Esophagus muscularis mucosa (tissue), 4 donors: Measurements from ENCODE around the gene SLC38A10. TPM values are rescaled to one million over a fixed set of nuclear protein-coding genes. Genes with fewer than 3 reads are reported as not detected.

Experiments used
- DNase-seq: peaks from one replicate; pipeline ENCODE4 v3.0.0-alpha.2; 2017; ENCODE audit errors: extremely low spot score
- H3K27ac ChIP-seq, 4 donors: fragments of 200-600 bp; sonication (generic); replicated peaks in 1 of 4; 1 replicate in 3 of 4; 2 replicates in 1 of 4; pipeline ENCODE4 v1.5.1; 2016 to 2019; ENCODE audit warnings: mild to moderate bottlenecking in 1 of 4
- H3K27me3 ChIP-seq, 4 donors: fragments of 200-600 bp; sonication (generic); one replicate each; pipeline versions ENCODE4 v1.5.1 to v1.6.0; 2016 to 2019
- H3K36me3 ChIP-seq, 4 donors: fragments of 200-600 bp; sonication (generic); one replicate each; pipeline ENCODE4 v1.5.1; 2016 to 2019
- H3K4me1 ChIP-seq, 4 donors: fragments of 200-600 bp; sonication (generic); one replicate each; pipeline ENCODE4 v1.5.1; 2016 to 2019
- H3K4me3 ChIP-seq, 4 donors: fragments of 200-600 bp; sonication (generic); 1 replicate in 2 of 4; 2 replicates in 2 of 4; pipeline ENCODE4 v1.5.1; 2016 to 2019; ENCODE audit warnings: mild to moderate bottlenecking in 4 of 4, moderate library complexity in 1 of 4
- H3K9me3 ChIP-seq, 4 donors: fragments of 200-600 bp; sonication (generic); 1 replicate in 3 of 4; 2 replicates in 1 of 4; pipeline ENCODE4 v1.5.1; 2016 to 2019
- EP300 ChIP-seq: sonication (generic); formaldehyde crosslinking; IDR thresholded peaks from one replicate; pipeline ENCODE4 v1.6.1; 2017; ENCODE audit warnings: antibody characterized with exemption
- POLR2A ChIP-seq: fragments of 450-650 bp; IDR thresholded peaks from one replicate; pipeline ENCODE4 v1.6.1; 2017; ENCODE audit warnings: antibody characterized with exemption, moderate library complexity, mild to moderate bottlenecking, low read depth
- POLR2AphosphoS5 ChIP-seq, 2 donors: sonication (generic); formaldehyde crosslinking; IDR thresholded peaks; one replicate each; pipeline ENCODE4 v1.6.1; 2017; ENCODE audit warnings: antibody characterized with exemption in 2 of 2
- WGBS: methylation state at CpG from one replicate; pipeline ENCODE4 v1.1.5; 2018; 5-methylcytosine and 5-hydroxymethylcytosine counted together
- intact Hi-C: fragments of 100-400 bp; cut with DNase I; formaldehyde crosslinking; loops from one replicate; pipeline ENCODE4 v1.15.1; 2023
- total RNA-seq, 4 donors: library from RNA; depleted of rRNA; stranded (reverse); fragments of >200 nt; gene quantifications; one replicate each; pipeline versions ENCODE4 v1.1.0 to v1.2.1, GENCODE V29; 2016
- TF ChIP-seq, protein P1 (sequence below), 3 experiments: fragments of 200-600 bp in 2 of 3; fragments of 450-650 bp in 1 of 3; sonication (generic) in 2 of 3; IDR thresholded peaks; one replicate each; pipeline ENCODE4 v1.5.1; 2017 to 2019; ENCODE audit warnings: antibody characterized with exemption in 3 of 3, mild to moderate bottlenecking in 2 of 3, moderate library complexity in 1 of 3

The SLC38A10 gene
- total RNA-seq, 4 donors from 2014 or later = 78.0 to 103 (median 93.4) TPM

DNA sequence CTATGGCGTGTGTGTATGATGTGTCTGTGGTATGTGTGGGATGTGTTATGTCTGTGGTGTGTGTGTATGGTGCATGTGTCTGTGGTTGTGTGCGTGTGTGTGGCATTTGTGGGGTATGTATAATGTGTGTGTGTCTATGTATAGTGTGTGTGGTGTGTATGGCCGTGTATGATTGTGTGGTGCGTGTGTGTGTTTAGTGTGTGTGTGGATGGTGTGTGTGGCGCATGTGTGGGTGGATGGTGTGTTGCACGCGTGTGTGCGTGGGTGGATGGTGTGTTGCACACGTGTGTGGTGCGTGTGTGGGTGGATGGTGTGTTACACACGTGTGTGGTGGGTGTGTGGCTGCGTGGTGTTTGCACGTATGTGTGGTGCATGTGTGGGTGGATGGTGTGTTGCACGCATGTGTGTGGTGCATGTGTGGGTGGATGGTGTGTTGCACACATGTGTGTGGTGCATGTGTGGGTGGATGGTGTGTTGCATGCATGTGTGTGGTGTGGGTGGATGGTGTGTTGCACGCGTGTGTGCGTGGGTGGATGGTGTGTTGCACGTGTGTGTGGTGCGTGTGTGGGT, 5.6 kb upstream of the SLC38A10 start:
- no peaks in the 10 kb centered on the region for H3K9me3 ChIP-seq
- intact Hi-C loops = no loop called here
- no peak for DNase-seq
- no peaks in the 10 kb centered on the region for H3K36me3 ChIP-seq
- H3K4me1 ChIP-seq = peaks cover 6 to 16% (median 10%) of the 10 kb centered on the region in 4 donors
- H3K27me3 ChIP-seq = no peaks in the 10 kb centered on the region
- TF ChIP-seq, protein P1, sequence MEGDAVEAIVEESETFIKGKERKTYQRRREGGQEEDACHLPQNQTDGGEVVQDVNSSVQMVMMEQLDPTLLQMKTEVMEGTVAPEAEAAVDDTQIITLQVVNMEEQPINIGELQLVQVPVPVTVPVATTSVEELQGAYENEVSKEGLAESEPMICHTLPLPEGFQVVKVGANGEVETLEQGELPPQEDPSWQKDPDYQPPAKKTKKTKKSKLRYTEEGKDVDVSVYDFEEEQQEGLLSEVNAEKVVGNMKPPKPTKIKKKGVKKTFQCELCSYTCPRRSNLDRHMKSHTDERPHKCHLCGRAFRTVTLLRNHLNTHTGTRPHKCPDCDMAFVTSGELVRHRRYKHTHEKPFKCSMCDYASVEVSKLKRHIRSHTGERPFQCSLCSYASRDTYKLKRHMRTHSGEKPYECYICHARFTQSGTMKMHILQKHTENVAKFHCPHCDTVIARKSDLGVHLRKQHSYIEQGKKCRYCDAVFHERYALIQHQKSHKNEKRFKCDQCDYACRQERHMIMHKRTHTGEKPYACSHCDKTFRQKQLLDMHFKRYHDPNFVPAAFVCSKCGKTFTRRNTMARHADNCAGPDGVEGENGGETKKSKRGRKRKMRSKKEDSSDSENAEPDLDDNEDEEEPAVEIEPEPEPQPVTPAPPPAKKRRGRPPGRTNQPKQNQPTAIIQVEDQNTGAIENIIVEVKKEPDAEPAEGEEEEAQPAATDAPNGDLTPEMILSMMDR (IDR thresholded peaks at IDR 0.05) = no peak
- TF ChIP-seq POLR2A (no peak), POLR2AphosphoS5 (IDR thresholded peaks at IDR 0.05) (no peak), EP300 (no peak)
- no peak overlapping the region for H3K4me3 ChIP-seq
- 83% methylated on average over 19 of the region's 19 CpGs for WGBS
- H3K27ac ChIP-seq = no peak overlapping the region

DNA sequence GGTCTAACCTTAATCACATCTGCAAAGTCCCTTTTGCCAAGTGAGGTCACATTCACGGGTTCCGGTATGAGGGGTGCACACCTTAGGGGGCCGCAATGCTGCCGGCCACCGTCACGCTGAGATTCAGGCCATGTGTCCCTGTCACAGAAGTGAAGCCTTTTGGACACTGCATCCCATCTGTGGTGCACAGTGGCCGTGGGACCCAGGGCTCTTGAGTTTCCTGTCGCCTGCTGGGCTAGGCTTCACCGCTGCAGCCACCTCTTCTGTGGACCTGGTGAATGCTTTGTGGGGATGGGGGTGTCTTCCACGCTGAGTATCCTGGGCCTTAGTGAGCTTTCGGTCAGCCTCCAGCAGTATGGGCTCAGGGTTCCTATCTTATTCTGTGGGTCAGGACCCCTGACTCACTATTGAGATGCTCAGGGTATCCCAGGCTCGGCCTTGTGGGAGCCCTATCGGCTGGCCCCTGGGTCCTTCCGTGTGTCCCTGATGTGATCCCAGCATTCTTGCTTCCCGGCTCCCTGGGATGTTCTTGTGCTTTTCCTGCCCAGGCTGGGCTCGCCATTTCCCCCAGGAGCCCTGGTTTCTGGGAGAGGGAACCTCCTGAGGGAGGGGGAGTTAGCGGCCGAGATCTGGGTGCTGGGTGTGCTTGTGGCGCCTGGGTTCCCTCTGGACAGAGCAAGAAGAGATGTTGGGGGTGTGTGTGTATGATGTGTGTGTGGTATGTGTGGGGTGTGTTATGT, 4.9 kb upstream of the SLC38A10 start:
- Histone ChIP-seq H3K27ac (peak overlapping the region in 1 of 4 donors; percentile 53), H3K36me3 (no peaks in the 10 kb centered on the region), H3K4me3 (no peak overlapping the region), H3K9me3 (no peaks in the 10 kb centered on the region), H3K4me1 (peaks cover 8 to 18% (median 13%) of the 10 kb centered on the region in 4 donors), H3K27me3 (no peaks in the 10 kb centered on the region)
- DNase-seq = no peak
- no peak for TF ChIP-seq EP300
- TF ChIP-seq POLR2A = no peak
- TF ChIP-seq, protein P1 (IDR thresholded peaks at IDR 0.05) = no peak
- TF ChIP-seq POLR2AphosphoS5 (IDR thresholded peaks at IDR 0.05) = no peak
- intact Hi-C loops = loop anchor here (5.0 kb wide), 1 partner anchor 37 kb away; no protein-coding TSS in a partner anchor
- WGBS = 89% methylated on average over 16 of the region's 19 CpGs

DNA sequence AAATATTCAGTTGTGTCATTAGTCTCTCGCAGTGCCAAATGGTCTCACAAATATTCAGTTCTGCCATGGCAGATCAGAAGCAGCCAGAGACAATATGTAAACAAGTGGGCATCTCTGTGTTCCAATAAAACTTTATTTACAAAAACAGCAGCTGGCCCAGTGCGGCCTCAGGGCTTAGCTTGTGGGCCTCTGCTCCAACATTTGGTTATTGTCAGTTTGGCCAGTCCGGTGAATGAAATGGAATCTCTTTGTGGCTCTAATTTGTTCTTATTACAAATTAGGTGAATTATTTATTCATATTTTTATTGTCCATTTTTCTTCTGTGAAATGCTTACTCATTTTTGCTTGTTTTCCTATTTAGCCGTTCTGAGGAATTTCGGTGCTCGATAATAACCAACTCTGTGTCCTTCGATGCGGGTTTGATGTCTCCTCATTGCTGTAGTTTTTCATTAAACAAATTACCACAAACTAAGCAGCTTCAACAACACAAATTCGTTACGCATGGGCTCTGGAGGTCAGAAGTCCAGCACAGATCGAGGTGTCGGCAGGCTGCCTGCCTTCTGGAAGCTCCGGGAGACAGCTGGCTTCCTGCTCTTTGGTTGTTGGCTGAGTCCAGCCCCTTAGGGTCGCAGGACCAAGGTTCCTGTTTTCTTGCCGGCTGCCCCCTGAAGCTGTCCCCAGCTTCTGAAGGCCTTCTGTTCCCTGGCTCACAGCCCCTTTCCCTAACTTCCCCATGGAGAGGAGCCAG, 4.1 kb upstream of the SLC38A10 start:
- Histone ChIP-seq H3K4me1 (peaks cover 9 to 26% (median 17%) of the 10 kb centered on the region in 4 donors), H3K27me3 (no peaks in the 10 kb centered on the region), H3K27ac (peak overlapping the region in 1 of 4 donors; percentile 53), H3K36me3 (no peaks in the 10 kb centered on the region), H3K9me3 (no peaks in the 10 kb centered on the region), H3K4me3 (no peak overlapping the region)
- intact Hi-C loops = loop anchor here (5.0 kb wide), 1 partner anchor 38 kb away; no protein-coding TSS in a partner anchor
- DNase-seq = no peak
- 79% methylated on average over 15 of the region's 15 CpGs for WGBS
- no peak for TF ChIP-seq POLR2AphosphoS5 (IDR thresholded peaks at IDR 0.05)
- no peak for TF ChIP-seq EP300
- TF ChIP-seq, protein P1 (IDR thresholded peaks at IDR 0.05) = no peak
- TF ChIP-seq POLR2A = no peak

DNA sequence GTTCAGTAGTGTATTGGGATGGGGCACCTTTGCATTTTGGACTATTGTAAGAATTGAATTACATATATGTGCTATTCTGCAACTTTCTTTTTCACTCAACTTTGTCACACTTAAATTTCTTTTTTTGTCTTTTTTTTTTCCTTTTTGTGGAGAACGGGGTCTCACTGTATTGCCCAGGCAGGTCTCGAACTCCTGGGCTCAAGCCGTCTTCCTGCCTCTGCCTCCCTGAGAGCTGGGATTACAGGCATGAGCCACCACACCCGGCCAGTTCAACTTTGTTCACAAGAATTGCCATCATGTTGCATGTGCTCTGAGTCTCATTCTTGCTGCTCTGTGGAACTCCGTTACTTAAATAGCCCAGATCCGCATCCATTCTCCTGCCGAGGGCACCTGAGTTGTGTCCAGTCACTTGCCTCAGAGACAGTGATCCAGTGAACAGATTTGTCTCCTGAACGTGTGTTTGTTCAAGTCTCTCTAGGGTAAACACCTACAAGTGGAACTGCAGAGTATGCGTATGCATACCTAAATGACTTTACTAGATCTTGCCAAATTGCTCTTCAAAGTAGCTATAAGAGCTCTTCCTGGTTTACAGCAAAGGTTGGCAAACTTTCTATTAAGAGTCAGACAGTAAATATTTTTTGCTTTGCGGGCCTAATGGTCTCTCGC, 3.4 kb upstream of the SLC38A10 start:
- Histone ChIP-seq H3K27me3 (no peaks in the 10 kb centered on the region), H3K27ac (peak overlapping the region in 1 of 4 donors; percentile 53), H3K4me3 (no peak overlapping the region), H3K4me1 (peaks cover 16 to 33% (median 25%) of the 10 kb centered on the region in 4 donors), H3K36me3 (no peaks in the 10 kb centered on the region), H3K9me3 (no peaks in the 10 kb centered on the region)
- no peak for DNase-seq
- 79% methylated on average over 11 of the region's 11 CpGs for WGBS
- intact Hi-C loops = loop anchor here (5.0 kb wide), 1 partner anchor 39 kb away; no protein-coding TSS in a partner anchor
- TF ChIP-seq POLR2A = no peak
- TF ChIP-seq, protein P1 (IDR thresholded peaks at IDR 0.05) = no peak
- no peak for TF ChIP-seq POLR2AphosphoS5 (IDR thresholded peaks at IDR 0.05)
- no peak for TF ChIP-seq EP300
